Measurements from ENCODE around the gene DMRT2.

DMRT2 gene

DNA sequence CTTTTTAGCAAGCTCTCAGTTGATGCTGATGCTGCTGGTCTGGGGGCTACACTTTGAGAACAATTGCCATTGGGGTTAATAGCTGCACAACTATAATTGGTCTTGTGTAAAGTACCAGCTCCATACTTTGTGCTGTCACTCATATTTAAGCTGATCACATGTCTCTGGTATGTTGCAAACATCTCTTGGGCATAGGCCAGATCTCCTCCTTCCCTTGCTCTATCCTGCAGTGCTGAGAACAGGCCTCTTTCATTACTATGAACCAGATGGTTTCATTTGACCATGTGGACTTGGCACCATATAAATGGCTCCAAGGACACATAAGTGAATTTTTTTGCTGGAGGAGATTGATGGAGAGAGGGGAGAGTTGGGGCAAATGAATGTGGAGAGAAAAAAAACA, 48.4 kb downstream of the DMRT2 start:
- no peak for DNase-seq

GRCh38 chr9:1100201-1100600, 50.0 kb downstream of the DMRT2 start:
- DNase-seq = no peak

- DNase-seq = no peak
Measured at GRCh38 chr9:1100945-1101344, 50.8 kb downstream of the DMRT2 start.

- no peak for DNase-seq
Measured at GRCh38 chr9:1101846-1102641, 51.9 kb downstream of the DMRT2 start.

GRCh38 chr9:1102642-1102970, 52.4 kb downstream of the DMRT2 start:
- DNase-seq = no peak
